ENCODE measurements around the gene PHF24. TPM values are rescaled to one million over a fixed set of nuclear protein-coding genes. Genes with fewer than 3 reads are reported as not detected.

PHF24 gene
- total and polyA plus RNA-seq, 2 of the 13 experiments (the other 11 are each of a cell fraction or from before 2014, with no cell fraction given) = 0.05 TPM; not detected in 1

GRCh38 chr9:35028341-35028740, 70.3 kb downstream of the PHF24 start (continued):
- TF ChIP-seq REST (IDR thresholded peaks at IDR 0.05; ENCODE audit: borderline replicate concordance in 1 of 2, low read depth in 1 of 2, low read length in 2 of 2) (no peak), SNAI1 (CRISPR knock-in tag; IDR thresholded peaks at IDR 0.05; ENCODE audit: borderline replicate concordance) (no peak), ZNF7 (CRISPR knock-in tag; IDR thresholded peaks at IDR 0.05) (no peak), FOXK1 (CRISPR knock-in tag; IDR thresholded peaks at IDR 0.05; ENCODE audit: borderline replicate concordance, low read depth) (no peak), FOXK2 (IDR thresholded peaks at IDR 0.05) (no peak), ATF7-NPFF (CRISPR knock-in tag; IDR thresholded peaks at IDR 0.05; ENCODE audit: low read depth) (no peak), SMARCE1 (IDR thresholded peaks at IDR 0.05; ENCODE audit: borderline replicate concordance) (no peak), GTF3A (CRISPR knock-in tag; conservative IDR thresholded peaks at IDR 0.05) (no peak), CC2D1A (CRISPR knock-in tag; IDR thresholded peaks at IDR 0.05) (no peak), PAX8 (CRISPR knock-in tag; IDR thresholded peaks at IDR 0.05; ENCODE audit: borderline replicate concordance) (no peak), SAP130 (CRISPR knock-in tag; IDR thresholded peaks at IDR 0.05; ENCODE audit: low read depth) (no peak)

GRCh38 chr9:35029241-35029640, 71.2 kb downstream of the PHF24 start:
- 73% methylated on average over 2 of the region's 4 CpGs for WGBS (ENCODE audit: low lambda C conversion rate)
- no peaks in the 10 kb centered on the region for H4K20me1 ChIP-seq (ENCODE audit: insufficient read depth, low read length)
- no peak overlapping the region for H3K4me3 ChIP-seq (replicated peaks in 1 of 3; ENCODE audit: insufficient read depth in 1 of 3, low read depth in 2 of 3, low read length in 3 of 3)
- no peak overlapping the region for H3K9ac ChIP-seq (ENCODE audit: insufficient read depth, low read depth, low read length)
- H3K36me3 ChIP-seq (replicated peaks in 1 of 2; ENCODE audit: control insufficient read depth in 1 of 2, insufficient read depth in 2 of 2, low read length in 2 of 2) = no peaks in the 10 kb centered on the region
- DNase-seq (ENCODE audit: low spot score) (no peak), ATAC-seq (no peak), FAIRE-seq (no peak)
- no peak overlapping the region for H2AFZ ChIP-seq (ENCODE audit: low read length)
- H3K9me3 ChIP-seq (ENCODE audit: low read length) = no peaks in the 10 kb centered on the region
- no peak overlapping the region for H3K4me2 ChIP-seq (ENCODE audit: low read depth, low read length)
- TF ChIP-seq ZNF816 (CRISPR knock-in tag; IDR thresholded peaks at IDR 0.05; ENCODE audit: borderline replicate concordance) = no peak
- TF ChIP-seq KAT2B (IDR thresholded peaks at IDR 0.05; ENCODE audit: borderline replicate concordance, low read depth, low read length) = no peak
- TF ChIP-seq SP140L (CRISPR knock-in tag; IDR thresholded peaks at IDR 0.05; ENCODE audit: borderline replicate concordance) = no peak
- TF ChIP-seq BRF2 (CRISPR knock-in tag; IDR thresholded peaks at IDR 0.05) = no peak
- TF ChIP-seq MED13 (CRISPR knock-in tag; IDR thresholded peaks at IDR 0.05) = no peak
- no peak for TF ChIP-seq ZNF550 (CRISPR knock-in tag; IDR thresholded peaks at IDR 0.05; ENCODE audit: borderline replicate concordance)
- BruUV-seq (replicated peaks) = no TSS peak
- POLR2A ChIA-PET = no interaction called here
- no peaks in the 10 kb centered on the region for H3K79me2 ChIP-seq (ENCODE audit: insufficient read depth, low read length)
- CTCF ChIA-PET (ENCODE audit: low intra/inter-chr PET ratio, low total read pairs) = no interaction called here
- no peaks in the 10 kb centered on the region for H3K4me1 ChIP-seq (ENCODE audit: insufficient read depth, low read length)
- no peaks in the 10 kb centered on the region for H3K27me3 ChIP-seq (ENCODE audit: control insufficient read depth in 1 of 2, insufficient read depth in 2 of 2, low read length in 2 of 2)
- H3K27ac ChIP-seq (ENCODE audit: extremely low read length, insufficient read depth, low read length) = no peak overlapping the region
- in situ Hi-C loops (cut with HindIII; ENCODE audit: extremely low pct_ligation_motif_present, low pct_unique_long_range_greater_than_20kb) (no loop called here), intact Hi-C loops (cut with micrococcal nuclease; ENCODE audit: unreplicated experiment) (no loop called here)
